ENCODE measurements around the gene MTA2.
A peak's percentile ranks its signal among the peaks of the same experiment; 100 is the strongest.
"Not testable (repeated sequence)": the region's sequence is repeated elsewhere in the genome, so short reads cannot be mapped to it uniquely, and the experiment has no call there.

Gene MTA2

GRCh38 chr11:62601372-62602140 is at the start of gene MTA2:
Gene MTA2, minus strand, starts transcription at chr11:62601865. Its CDS starts 415 bp downstream, at chr11:62601450.
- DNase-seq, result peak; percentile 77 to 99 (median 96)

GRCh38 chr11:62650283-62650682 is 48.6 kb upstream of the MTA2 start:
- not testable (repeated sequence) for DNase-seq

GRCh38 chr11:62649486-62649885 is 47.8 kb upstream of the MTA2 start:
- DNase-seq, result no peak

- DNase-seq, result no peak
These were observed 47.3 kb upstream of the MTA2 start for GRCh38 chr11:62648967-62649364.

- no peak for DNase-seq
These were observed 46.7 kb upstream of the MTA2 start for GRCh38 chr11:62648185-62648966.

- no peak for DNase-seq
These were observed 45.9 kb upstream of the MTA2 start for GRCh38 chr11:62647609-62648005.

GRCh38 chr11:62646825-62647608 is 45.4 kb upstream of the MTA2 start:
- DNase-seq, result peak in 4 of 58 donors; percentile 8 to 39 (median 31)

- peak; percentile 76 to 99 (median 97) for DNase-seq
These were observed 44.5 kb upstream of the MTA2 start, which contains the start of gene GANAB for GRCh38 chr11:62645946-62646824. Gene GANAB, minus strand, starts transcription at chr11:62646613. Its CDS starts 14 bp downstream, at chr11:62646599.

GRCh38 chr11:62645671-62645945 is 43.9 kb upstream of the MTA2 start:
- no peak for DNase-seq

- DNase-seq, result no peak
These were observed 42.6 kb upstream of the MTA2 start for GRCh38 chr11:62644220-62644619.

- DNase-seq, result no peak
These were observed 30.8 kb upstream of the MTA2 start for GRCh38 chr11:62632492-62632891.

- no peak for DNase-seq
These were observed 26.0 kb upstream of the MTA2 start for GRCh38 chr11:62627713-62628112.

GRCh38 chr11:62622476-62623089 is 20.9 kb upstream of the MTA2 start:
- DNase-seq, result no peak

GRCh38 chr11:62621567-62622470 is 20.2 kb upstream of the MTA2 start, which contains the start of gene B3GAT3:
Gene B3GAT3, minus strand, starts transcription at chr11:62621986. Its CDS starts 39 bp downstream, at chr11:62621947.
- DNase-seq, result peak; percentile 82 to 99 (median 97)

GRCh38 chr11:62621027-62621566 is 19.4 kb upstream of the MTA2 start:
- no peak for DNase-seq

GRCh38 chr11:62616957-62617356 is 15.3 kb upstream of the MTA2 start:
- DNase-seq, result not testable (repeated sequence)

- DNase-seq, result no peak
These were observed 13.9 kb upstream of the MTA2 start for GRCh38 chr11:62615521-62615920.

- peak in 6 of 58 donors; percentile 10 to 49 (median 12) for DNase-seq
These were observed 12.6 kb upstream of the MTA2 start for GRCh38 chr11:62614275-62614674.

Data from anterior cingulate cortex (tissue), 58 donors.